Gastrocnemius medialis (tissue), 4 donors: ENCODE measurements around the gene S100G.

Source experiments
- POLR2A ChIP-seq, 2 donors: fragments of 450-650 bp; IDR thresholded peaks; one replicate each; pipeline ENCODE4 v1.6.1; 2017; ENCODE audit warnings: antibody characterized with exemption in 2 of 2, mild to moderate bottlenecking in 2 of 2, moderate library complexity in 2 of 2
- TF ChIP-seq, protein P1 (sequence below), 5 experiments: fragments of 450-650 bp in 3 of 5; fragments of 200-600 bp in 2 of 5; sonication (generic) in 2 of 5; IDR thresholded peaks in 4 of 5; conservative IDR thresholded peaks in 1 of 5; 1 replicate in 4 of 5; 2 replicates in 1 of 5; pipeline ENCODE4 v1.5.1; 2016 to 2019; ENCODE audit warnings: antibody characterized with exemption in 5 of 5, mild to moderate bottlenecking in 3 of 5, moderate library complexity in 3 of 5

- TF ChIP-seq, protein P1, sequence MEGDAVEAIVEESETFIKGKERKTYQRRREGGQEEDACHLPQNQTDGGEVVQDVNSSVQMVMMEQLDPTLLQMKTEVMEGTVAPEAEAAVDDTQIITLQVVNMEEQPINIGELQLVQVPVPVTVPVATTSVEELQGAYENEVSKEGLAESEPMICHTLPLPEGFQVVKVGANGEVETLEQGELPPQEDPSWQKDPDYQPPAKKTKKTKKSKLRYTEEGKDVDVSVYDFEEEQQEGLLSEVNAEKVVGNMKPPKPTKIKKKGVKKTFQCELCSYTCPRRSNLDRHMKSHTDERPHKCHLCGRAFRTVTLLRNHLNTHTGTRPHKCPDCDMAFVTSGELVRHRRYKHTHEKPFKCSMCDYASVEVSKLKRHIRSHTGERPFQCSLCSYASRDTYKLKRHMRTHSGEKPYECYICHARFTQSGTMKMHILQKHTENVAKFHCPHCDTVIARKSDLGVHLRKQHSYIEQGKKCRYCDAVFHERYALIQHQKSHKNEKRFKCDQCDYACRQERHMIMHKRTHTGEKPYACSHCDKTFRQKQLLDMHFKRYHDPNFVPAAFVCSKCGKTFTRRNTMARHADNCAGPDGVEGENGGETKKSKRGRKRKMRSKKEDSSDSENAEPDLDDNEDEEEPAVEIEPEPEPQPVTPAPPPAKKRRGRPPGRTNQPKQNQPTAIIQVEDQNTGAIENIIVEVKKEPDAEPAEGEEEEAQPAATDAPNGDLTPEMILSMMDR (IDR thresholded peaks at IDR 0.05 in 4 of 5, conservative IDR thresholded peaks at IDR 0.05 in 1 of 5), result no peak
- no peak for TF ChIP-seq POLR2A (IDR thresholded peaks at IDR 0.05)
These were observed 49.4 kb downstream of the S100G start for GRCh38 chrX:16699389-16699788.
